GM12865 (cell line): ENCODE data around the gene IQCM.

Source experiments
- DNase-seq: peaks from one replicate; pipeline ENCODE4 v3.0.0; 2010; ENCODE audit warnings: low read depth
- H3K4me3 ChIP-seq: 2 replicates; pipeline ENCODE4 v1.5.1; 2011; ENCODE audit warnings: mild to moderate bottlenecking, low read depth, low read length, control low read depth
- TF ChIP-seq, protein P1 (sequence below): IDR thresholded peaks from 2 replicates; pipeline ENCODE4 v1.5.1; 2011; ENCODE audit warnings: low read length, control low read depth, low read depth, inconsistent platforms; ENCODE audit not compliant: insufficient read depth; ENCODE audit errors: missing control alignments

IQCM gene

DNA sequence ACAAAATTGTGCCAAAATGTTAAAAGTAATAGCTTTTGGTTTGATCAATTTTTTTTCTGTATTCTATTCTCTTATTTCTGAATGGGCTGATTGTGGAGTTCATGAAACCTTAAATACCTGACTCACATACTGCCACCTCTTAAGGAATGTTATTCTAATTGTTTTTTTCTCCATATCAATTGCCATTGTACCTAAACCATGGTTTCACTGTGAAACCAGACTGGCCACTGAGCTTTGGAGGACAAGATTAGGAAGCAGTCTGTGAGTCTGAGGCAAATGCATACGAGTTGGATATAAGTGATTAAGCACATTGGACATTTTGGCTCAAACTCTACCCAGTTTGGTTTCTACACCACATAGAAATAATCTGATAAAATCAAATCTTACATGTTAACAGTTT, 184.0 kb downstream of the IQCM start:
- no peak overlapping the region for H3K4me3 ChIP-seq
- no peak for DNase-seq
- TF ChIP-seq, protein P1, sequence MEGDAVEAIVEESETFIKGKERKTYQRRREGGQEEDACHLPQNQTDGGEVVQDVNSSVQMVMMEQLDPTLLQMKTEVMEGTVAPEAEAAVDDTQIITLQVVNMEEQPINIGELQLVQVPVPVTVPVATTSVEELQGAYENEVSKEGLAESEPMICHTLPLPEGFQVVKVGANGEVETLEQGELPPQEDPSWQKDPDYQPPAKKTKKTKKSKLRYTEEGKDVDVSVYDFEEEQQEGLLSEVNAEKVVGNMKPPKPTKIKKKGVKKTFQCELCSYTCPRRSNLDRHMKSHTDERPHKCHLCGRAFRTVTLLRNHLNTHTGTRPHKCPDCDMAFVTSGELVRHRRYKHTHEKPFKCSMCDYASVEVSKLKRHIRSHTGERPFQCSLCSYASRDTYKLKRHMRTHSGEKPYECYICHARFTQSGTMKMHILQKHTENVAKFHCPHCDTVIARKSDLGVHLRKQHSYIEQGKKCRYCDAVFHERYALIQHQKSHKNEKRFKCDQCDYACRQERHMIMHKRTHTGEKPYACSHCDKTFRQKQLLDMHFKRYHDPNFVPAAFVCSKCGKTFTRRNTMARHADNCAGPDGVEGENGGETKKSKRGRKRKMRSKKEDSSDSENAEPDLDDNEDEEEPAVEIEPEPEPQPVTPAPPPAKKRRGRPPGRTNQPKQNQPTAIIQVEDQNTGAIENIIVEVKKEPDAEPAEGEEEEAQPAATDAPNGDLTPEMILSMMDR = no peak

DNA sequence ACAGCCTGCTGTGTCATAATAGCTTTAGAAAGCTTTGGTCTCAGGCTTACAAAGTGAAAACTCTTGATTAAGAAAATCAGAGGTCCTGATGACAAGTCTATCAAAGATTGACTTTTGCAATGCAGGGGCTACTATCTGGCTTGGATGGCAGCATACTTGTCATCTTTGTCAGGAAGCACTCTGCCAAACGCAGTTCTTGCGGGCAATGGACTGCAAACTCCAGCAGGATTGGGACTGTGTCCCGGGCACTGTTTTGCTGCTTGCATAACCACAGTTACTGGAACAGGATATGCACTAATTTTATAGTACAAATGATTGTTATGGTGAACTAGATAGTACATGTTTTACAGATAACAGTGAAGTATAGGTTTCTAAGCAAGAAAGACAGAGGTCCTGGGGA, 185.6 kb downstream of the IQCM start:
- TF ChIP-seq, protein P1 = no peak
- no peak for DNase-seq
- no peak overlapping the region for H3K4me3 ChIP-seq

DNA sequence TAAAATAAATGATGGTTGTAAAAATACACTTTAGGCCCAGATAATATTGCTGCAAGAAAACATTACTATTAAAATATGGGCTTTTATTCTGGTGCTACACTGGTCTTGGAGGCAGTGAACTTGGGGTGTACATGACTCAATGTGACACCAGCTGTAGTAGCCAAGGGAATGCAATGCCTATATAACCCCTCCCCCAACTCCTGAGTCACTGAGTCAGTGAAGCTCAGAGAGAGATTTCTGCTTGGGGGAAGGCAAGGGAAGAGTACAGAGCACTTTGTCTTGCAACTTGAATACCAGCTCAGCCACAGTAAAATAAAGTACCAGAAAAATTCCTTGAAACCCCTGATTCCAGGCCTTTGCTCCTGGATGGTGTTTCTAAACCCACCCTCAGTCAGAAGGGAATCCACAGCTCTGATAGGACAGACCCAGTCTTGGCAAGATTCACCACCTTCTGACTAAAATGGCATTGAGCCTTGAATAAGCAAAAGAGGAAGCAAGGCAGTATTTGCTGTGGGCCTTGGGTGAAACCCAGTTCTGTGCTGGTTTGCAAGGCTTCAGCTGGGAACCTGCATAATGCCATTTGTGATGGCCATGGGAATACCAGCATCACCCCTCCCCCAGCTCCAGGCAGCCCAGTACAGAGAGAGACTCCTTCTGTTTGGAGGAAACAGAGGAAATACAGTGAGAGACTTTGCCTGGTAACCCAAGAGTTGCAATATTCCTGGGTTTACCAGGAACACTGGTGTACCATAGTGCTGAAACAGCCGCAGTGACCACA, 209.9 kb downstream of the IQCM start:
- TF ChIP-seq, protein P1 = no peak
- no peak overlapping the region for H3K4me3 ChIP-seq
- DNase-seq = no peak

GRCh38 chr4:149604827-149605226, 210.8 kb downstream of the IQCM start:
- H3K4me3 ChIP-seq = no peak overlapping the region
- TF ChIP-seq, protein P1 = no peak
- no peak for DNase-seq

DNA sequence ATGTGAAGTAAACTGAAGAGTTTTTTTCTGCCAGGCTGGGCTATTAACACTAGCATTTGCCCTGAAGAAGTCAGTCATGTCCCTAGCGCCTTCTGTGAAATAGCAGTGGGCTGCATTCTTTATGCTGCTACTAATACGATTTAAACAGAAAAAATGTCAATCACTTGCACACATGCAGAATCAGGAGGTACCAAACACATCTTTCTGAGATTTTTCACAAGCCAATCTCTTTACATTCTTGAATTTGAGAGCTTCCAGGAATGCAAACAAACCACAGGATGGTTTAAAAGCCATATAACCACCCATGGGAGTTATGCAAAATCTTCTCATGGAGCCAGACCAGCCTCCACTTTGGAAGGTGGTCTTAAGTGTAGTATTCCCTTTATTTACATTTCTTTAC, 220.1 kb downstream of the IQCM start:
- TF ChIP-seq, protein P1 = no peak

GRCh38 chr4:149589826-149590225, 225.8 kb downstream of the IQCM start:
- H3K4me3 ChIP-seq = no peak overlapping the region
- TF ChIP-seq, protein P1 = no peak
- DNase-seq = no peak

More for the DNA sequence above, 220.1 kb downstream of the IQCM start:
- no peak for DNase-seq
- no peak overlapping the region for H3K4me3 ChIP-seq

GRCh38 chr4:149584722-149585121, 230.9 kb downstream of the IQCM start:
- H3K4me3 ChIP-seq = no peak overlapping the region
- TF ChIP-seq, protein P1 = no peak
- DNase-seq = no peak
